Medulla oblongata (tissue), 1 donor: ENCODE measurements around the gene SLC49A3.
"Not testable (repeated sequence)": the region's sequence is repeated elsewhere in the genome, so short reads cannot be mapped to it uniquely, and the experiment has no call there.

ENCODE experiments used
- DNase-seq: peaks from one replicate; pipeline ENCODE4 v3.0.0-alpha.2; 2015; ENCODE audit errors: extremely low spot score

Gene SLC49A3

GRCh38 chr4:688854-689681 is at the start of gene SLC49A3:
SLC49A3 (minus strand) TSS chr4:689151; CDS start chr4:689127, 24 bp downstream.
- no peak for DNase-seq

GRCh38 chr4:736561-736960 is 47.6 kb upstream of the SLC49A3 start:
- not testable (repeated sequence) for DNase-seq

GRCh38 chr4:735583-735982 is 46.6 kb upstream of the SLC49A3 start:
- no peak for DNase-seq

- DNase-seq = no peak
These were observed 46.0 kb upstream of the SLC49A3 start for GRCh38 chr4:734951-735350.

GRCh38 chr4:734075-734474 is 45.1 kb upstream of the SLC49A3 start:
- DNase-seq = no peak

- DNase-seq = no peak
These were observed 44.7 kb upstream of the SLC49A3 start for GRCh38 chr4:733631-733980.

- DNase-seq = no peak
These were observed 44.1 kb upstream of the SLC49A3 start for GRCh38 chr4:732911-733630.

- no peak for DNase-seq
These were observed 43.5 kb upstream of the SLC49A3 start for GRCh38 chr4:732486-732885.

- not testable (repeated sequence) for DNase-seq
These were observed 43.0 kb upstream of the SLC49A3 start for GRCh38 chr4:731954-732353.

GRCh38 chr4:730946-731904 is 42.3 kb upstream of the SLC49A3 start:
- DNase-seq = not testable (repeated sequence)

GRCh38 chr4:730511-730910 is 41.6 kb upstream of the SLC49A3 start:
- DNase-seq = no peak

- no peak for DNase-seq
These were observed 40.7 kb upstream of the SLC49A3 start for GRCh38 chr4:729336-730315.

GRCh38 chr4:727576-727975 is 38.6 kb upstream of the SLC49A3 start:
- DNase-seq = no peak

GRCh38 chr4:726838-727237 is 37.9 kb upstream of the SLC49A3 start:
- DNase-seq = no peak

GRCh38 chr4:726235-726787 is 37.4 kb upstream of the SLC49A3 start:
- no peak for DNase-seq

GRCh38 chr4:725391-726234 is 36.7 kb upstream of the SLC49A3 start:
- DNase-seq = no peak

- DNase-seq = peak; percentile 32
These were observed 35.0 kb upstream of the SLC49A3 start for GRCh38 chr4:723751-724530.

- DNase-seq = no peak
These were observed 34.0 kb upstream of the SLC49A3 start for GRCh38 chr4:722851-723360.
